Liver (tissue), 9 donors: ENCODE measurements around the gene ZNRF3. TPM values are rescaled to one million over a fixed set of nuclear protein-coding genes. Genes with fewer than 3 reads are reported as not detected.

Source experiments
- DNase-seq: peaks from one replicate; pipeline ENCODE4 v3.0.0-alpha.2; 2017; ENCODE audit warnings: low spot score
- H3K27ac ChIP-seq, 2 donors: one replicate each; pipeline ENCODE4 v1.7.0; 2013; ENCODE audit warnings: inconsistent platforms in 2 of 2, low read length in 2 of 2, control low read depth in 1 of 2, low read depth in 1 of 2, mild to moderate bottlenecking in 1 of 2
- H3K27me3 ChIP-seq, 4 donors: one replicate each; pipeline versions ENCODE4 v1.6.1 to v1.7.0; 2013; ENCODE audit warnings: low read length in 3 of 4, inconsistent platforms in 1 of 4, mild to moderate bottlenecking in 1 of 4, moderate library complexity in 1 of 4; ENCODE audit not compliant: control insufficient read depth in 4 of 4, insufficient read depth in 4 of 4
- H3K36me3 ChIP-seq, 4 donors: one replicate each; pipeline versions ENCODE4 v1.6.1 to v1.7.0; 2013; ENCODE audit warnings: low read length in 3 of 4, mild to moderate bottlenecking in 3 of 4, low read depth in 1 of 4, moderate library complexity in 1 of 4; ENCODE audit not compliant: control insufficient read depth in 4 of 4, insufficient read depth in 3 of 4
- H3K4me1 ChIP-seq, 4 donors: one replicate each; pipeline versions ENCODE4 v1.6.1 to v1.7.0; 2013; ENCODE audit warnings: low read length in 3 of 4, mild to moderate bottlenecking in 3 of 4, moderate library complexity in 1 of 4; ENCODE audit not compliant: control insufficient read depth in 4 of 4, insufficient read depth in 4 of 4
- H3K4me3 ChIP-seq, 3 donors: one replicate each; pipeline versions ENCODE4 v1.6.1 to v1.7.0; 2013; ENCODE audit warnings: low read length in 3 of 3, control low read depth in 1 of 3, low read depth in 1 of 3, mild to moderate bottlenecking in 1 of 3
- H3K9ac ChIP-seq, 2 donors: one replicate each; pipeline ENCODE4 v1.7.0; 2013; ENCODE audit warnings: low read length in 2 of 2, mild to moderate bottlenecking in 2 of 2, moderate library complexity in 2 of 2, control low read depth in 1 of 2, low read depth in 1 of 2
- H3K9me3 ChIP-seq, 4 donors: one replicate each; pipeline versions ENCODE4 v1.6.1 to v1.7.0; 2013; ENCODE audit warnings: low read length in 3 of 4; ENCODE audit not compliant: control insufficient read depth in 4 of 4
- EGR1 ChIP-seq, 2 donors: IDR thresholded peaks; 2 replicates each; pipeline ENCODE4 v1.6.1; 2016 to 2018; ENCODE audit warnings: antibody characterized with exemption in 2 of 2, low read depth in 2 of 2
- FOXA1 ChIP-seq: IDR thresholded peaks from 2 replicates; pipeline ENCODE4 v1.6.1; 2016; ENCODE audit warnings: antibody characterized with exemption
- FOXA2 ChIP-seq: IDR thresholded peaks from 2 replicates; pipeline ENCODE4 v1.6.1; 2016; ENCODE audit warnings: antibody characterized with exemption
- GABPA ChIP-seq, 2 donors: IDR thresholded peaks in 1 of 2; conservative IDR thresholded peaks in 1 of 2; 2 replicates each; pipeline ENCODE4 v1.6.1; 2016; ENCODE audit warnings: antibody characterized with exemption in 2 of 2, mild to moderate bottlenecking in 1 of 2, moderate library complexity in 1 of 2
- HNF4A ChIP-seq, 2 donors: conservative IDR thresholded peaks; 2 replicates each; pipeline ENCODE4 v1.6.1; 2016; ENCODE audit warnings: antibody characterized with exemption in 2 of 2, mild to moderate bottlenecking in 2 of 2
- HNF4G ChIP-seq: IDR thresholded peaks from 2 replicates; pipeline ENCODE4 v1.6.1; 2016; ENCODE audit warnings: antibody characterized with exemption
- JUND ChIP-seq, 2 donors: IDR thresholded peaks; 2 replicates each; pipeline ENCODE4 v1.6.1; 2016; ENCODE audit warnings: antibody characterized with exemption in 2 of 2
- NR2F2 ChIP-seq: IDR thresholded peaks from 2 replicates; pipeline ENCODE4 v1.6.1; 2016; ENCODE audit warnings: antibody characterized with exemption
- RAD21 ChIP-seq, 2 donors: IDR thresholded peaks; 2 replicates each; pipeline ENCODE4 v1.6.1; 2016; ENCODE audit warnings: antibody characterized with exemption in 2 of 2, mild to moderate bottlenecking in 2 of 2
- RXRA ChIP-seq, 2 donors: IDR thresholded peaks; 2 replicates each; pipeline ENCODE4 v1.6.1; 2017 to 2018; ENCODE audit warnings: antibody characterized with exemption in 2 of 2, mild to moderate bottlenecking in 1 of 2
- SP1 ChIP-seq: IDR thresholded peaks from 2 replicates; pipeline ENCODE4 v1.6.1; 2018; ENCODE audit warnings: antibody characterized with exemption, mild to moderate bottlenecking
- TAF1 ChIP-seq: conservative IDR thresholded peaks from 2 replicates; pipeline ENCODE4 v1.6.1; 2016; ENCODE audit warnings: antibody characterized with exemption, mild to moderate bottlenecking
- YY1 ChIP-seq: IDR thresholded peaks from 2 replicates; pipeline ENCODE4 v1.6.1; 2016; ENCODE audit warnings: antibody characterized with exemption, mild to moderate bottlenecking
- WGBS: extraction: QIAGEN DNeasy Blood & Tissue Kit; methylation state at CpG from one replicate; pipeline ENCODE4 v1.1.7; 2013; 5-methylcytosine and 5-hydroxymethylcytosine counted together
- polyA plus RNA-seq, 2 donors: library from polyadenylated mRNA; stranded (reverse) in 1 of 2; unstranded in 1 of 2; fragments of 200-250 nt in 1 of 2; fragments of >200 nt in 1 of 2; fragmentation: Nextera tagmentation in 1 of 2; extraction: Ambion mirVana in 1 of 2; gene quantifications; one replicate each; pipeline versions ENCODE4 v1.2.1 to v1.2.3, GENCODE V29; 2013 to 2015
- total RNA-seq, 2 donors: library from RNA; depleted of rRNA; stranded (reverse); fragments of >200 nt; gene quantifications; one replicate each; pipeline ENCODE4 v1.2.3, GENCODE V29; 2014
- TF ChIP-seq, protein P1 (sequence below): IDR thresholded peaks from 2 replicates; pipeline ENCODE4 v1.6.1; 2016; ENCODE audit warnings: antibody characterized with exemption
- TF ChIP-seq, protein P2 (sequence below): IDR thresholded peaks from 2 replicates; pipeline ENCODE4 v1.6.1; 2016; ENCODE audit warnings: antibody characterized with exemption
- TF ChIP-seq, protein P3 (sequence below): fragments of 150-350 bp; IDR thresholded peaks from 2 replicates; pipeline ENCODE4 v1.5.1; 2017; ENCODE audit warnings: improper control_type of control experiment, low read depth, low read length; ENCODE audit not compliant: missing input control
- TF ChIP-seq, protein P4 (sequence below): IDR thresholded peaks from 2 replicates; pipeline ENCODE4 v1.6.1; 2016; ENCODE audit warnings: antibody characterized with exemption
- TF ChIP-seq, protein P5 (sequence below): IDR thresholded peaks from 2 replicates; pipeline ENCODE4 v1.6.1; 2016; ENCODE audit warnings: antibody characterized with exemption, mild to moderate bottlenecking
- donor health status: healthy.
- donor health status: healthy.
- donor health status: healthy.
- donor health status: healthy.
- donor health status: healthy.

Gene ZNRF3
- total and polyA plus RNA-seq, 4 donors: 2.2 to 5.9 (median 4.7) TPM

DNA sequence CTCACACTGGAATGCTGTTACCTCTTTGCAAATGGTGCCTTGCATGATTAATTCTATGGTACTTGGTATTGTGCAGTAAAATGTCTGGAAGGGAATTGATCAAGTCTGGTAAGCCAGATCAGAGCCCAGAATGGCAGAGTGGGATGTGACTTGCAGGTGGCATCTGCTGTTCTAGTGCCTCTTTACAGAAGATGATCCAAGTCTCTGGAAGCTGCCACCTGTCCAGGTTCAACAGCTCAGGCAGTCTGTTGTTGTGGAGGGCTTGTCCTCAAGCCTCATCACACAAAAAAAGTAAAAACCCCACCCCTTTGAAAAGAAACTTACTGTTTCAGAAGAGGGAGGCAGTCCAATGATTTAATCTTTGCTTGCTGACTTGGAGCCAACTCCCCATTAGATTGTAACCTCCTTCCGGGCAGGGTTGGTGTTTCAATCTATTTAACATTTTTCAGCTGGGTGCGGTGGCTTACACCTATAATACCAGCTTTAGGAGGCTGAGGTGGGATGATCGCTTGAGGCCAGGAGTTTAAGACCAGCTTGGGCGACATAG is 17.1 kb downstream of the ZNRF3 start:
- DNase-seq: no peak
- no peaks in the 10 kb centered on the region for H3K36me3 ChIP-seq
- WGBS: 91% methylated on average over 4 of the region's 4 CpGs
- no peak overlapping the region for H3K27ac ChIP-seq
- H3K27me3 ChIP-seq: no peaks in the 10 kb centered on the region
- H3K9me3 ChIP-seq: no peaks in the 10 kb centered on the region
- H3K4me3 ChIP-seq: no peak overlapping the region
- TF ChIP-seq GABPA (IDR thresholded peaks at IDR 0.05 in 1 of 2, conservative IDR thresholded peaks at IDR 0.05 in 1 of 2) (no peak), HNF4G (no peak), FOXA1 (no peak), JUND (IDR thresholded peaks at IDR 0.05) (no peak), TAF1 (no peak), RAD21 (IDR thresholded peaks at IDR 0.05) (no peak), EGR1 (IDR thresholded peaks at IDR 0.05; ENCODE audit: low read depth in 2 of 2) (no peak), FOXA2 (no peak), NR2F2 (no peak), YY1 (no peak), HNF4A (conservative IDR thresholded peaks at IDR 0.05) (no peak), RXRA (IDR thresholded peaks at IDR 0.05) (no peak), SP1 (no peak)
- TF ChIP-seq, protein P1, sequence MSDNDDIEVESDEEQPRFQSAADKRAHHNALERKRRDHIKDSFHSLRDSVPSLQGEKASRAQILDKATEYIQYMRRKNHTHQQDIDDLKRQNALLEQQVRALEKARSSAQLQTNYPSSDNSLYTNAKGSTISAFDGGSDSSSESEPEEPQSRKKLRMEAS: no peak
- TF ChIP-seq, protein P2, sequence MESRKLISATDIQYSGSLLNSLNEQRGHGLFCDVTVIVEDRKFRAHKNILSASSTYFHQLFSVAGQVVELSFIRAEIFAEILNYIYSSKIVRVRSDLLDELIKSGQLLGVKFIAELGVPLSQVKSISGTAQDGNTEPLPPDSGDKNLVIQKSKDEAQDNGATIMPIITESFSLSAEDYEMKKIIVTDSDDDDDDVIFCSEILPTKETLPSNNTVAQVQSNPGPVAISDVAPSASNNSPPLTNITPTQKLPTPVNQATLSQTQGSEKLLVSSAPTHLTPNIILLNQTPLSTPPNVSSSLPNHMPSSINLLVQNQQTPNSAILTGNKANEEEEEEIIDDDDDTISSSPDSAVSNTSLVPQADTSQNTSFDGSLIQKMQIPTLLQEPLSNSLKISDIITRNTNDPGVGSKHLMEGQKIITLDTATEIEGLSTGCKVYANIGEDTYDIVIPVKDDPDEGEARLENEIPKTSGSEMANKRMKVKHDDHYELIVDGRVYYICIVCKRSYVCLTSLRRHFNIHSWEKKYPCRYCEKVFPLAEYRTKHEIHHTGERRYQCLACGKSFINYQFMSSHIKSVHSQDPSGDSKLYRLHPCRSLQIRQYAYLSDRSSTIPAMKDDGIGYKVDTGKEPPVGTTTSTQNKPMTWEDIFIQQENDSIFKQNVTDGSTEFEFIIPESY: no peak
- TF ChIP-seq, protein P3, sequence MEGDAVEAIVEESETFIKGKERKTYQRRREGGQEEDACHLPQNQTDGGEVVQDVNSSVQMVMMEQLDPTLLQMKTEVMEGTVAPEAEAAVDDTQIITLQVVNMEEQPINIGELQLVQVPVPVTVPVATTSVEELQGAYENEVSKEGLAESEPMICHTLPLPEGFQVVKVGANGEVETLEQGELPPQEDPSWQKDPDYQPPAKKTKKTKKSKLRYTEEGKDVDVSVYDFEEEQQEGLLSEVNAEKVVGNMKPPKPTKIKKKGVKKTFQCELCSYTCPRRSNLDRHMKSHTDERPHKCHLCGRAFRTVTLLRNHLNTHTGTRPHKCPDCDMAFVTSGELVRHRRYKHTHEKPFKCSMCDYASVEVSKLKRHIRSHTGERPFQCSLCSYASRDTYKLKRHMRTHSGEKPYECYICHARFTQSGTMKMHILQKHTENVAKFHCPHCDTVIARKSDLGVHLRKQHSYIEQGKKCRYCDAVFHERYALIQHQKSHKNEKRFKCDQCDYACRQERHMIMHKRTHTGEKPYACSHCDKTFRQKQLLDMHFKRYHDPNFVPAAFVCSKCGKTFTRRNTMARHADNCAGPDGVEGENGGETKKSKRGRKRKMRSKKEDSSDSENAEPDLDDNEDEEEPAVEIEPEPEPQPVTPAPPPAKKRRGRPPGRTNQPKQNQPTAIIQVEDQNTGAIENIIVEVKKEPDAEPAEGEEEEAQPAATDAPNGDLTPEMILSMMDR: no peak
- TF ChIP-seq, protein P4, sequence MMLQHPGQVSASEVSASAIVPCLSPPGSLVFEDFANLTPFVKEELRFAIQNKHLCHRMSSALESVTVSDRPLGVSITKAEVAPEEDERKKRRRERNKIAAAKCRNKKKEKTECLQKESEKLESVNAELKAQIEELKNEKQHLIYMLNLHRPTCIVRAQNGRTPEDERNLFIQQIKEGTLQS: no peak
- TF ChIP-seq, protein P5, sequence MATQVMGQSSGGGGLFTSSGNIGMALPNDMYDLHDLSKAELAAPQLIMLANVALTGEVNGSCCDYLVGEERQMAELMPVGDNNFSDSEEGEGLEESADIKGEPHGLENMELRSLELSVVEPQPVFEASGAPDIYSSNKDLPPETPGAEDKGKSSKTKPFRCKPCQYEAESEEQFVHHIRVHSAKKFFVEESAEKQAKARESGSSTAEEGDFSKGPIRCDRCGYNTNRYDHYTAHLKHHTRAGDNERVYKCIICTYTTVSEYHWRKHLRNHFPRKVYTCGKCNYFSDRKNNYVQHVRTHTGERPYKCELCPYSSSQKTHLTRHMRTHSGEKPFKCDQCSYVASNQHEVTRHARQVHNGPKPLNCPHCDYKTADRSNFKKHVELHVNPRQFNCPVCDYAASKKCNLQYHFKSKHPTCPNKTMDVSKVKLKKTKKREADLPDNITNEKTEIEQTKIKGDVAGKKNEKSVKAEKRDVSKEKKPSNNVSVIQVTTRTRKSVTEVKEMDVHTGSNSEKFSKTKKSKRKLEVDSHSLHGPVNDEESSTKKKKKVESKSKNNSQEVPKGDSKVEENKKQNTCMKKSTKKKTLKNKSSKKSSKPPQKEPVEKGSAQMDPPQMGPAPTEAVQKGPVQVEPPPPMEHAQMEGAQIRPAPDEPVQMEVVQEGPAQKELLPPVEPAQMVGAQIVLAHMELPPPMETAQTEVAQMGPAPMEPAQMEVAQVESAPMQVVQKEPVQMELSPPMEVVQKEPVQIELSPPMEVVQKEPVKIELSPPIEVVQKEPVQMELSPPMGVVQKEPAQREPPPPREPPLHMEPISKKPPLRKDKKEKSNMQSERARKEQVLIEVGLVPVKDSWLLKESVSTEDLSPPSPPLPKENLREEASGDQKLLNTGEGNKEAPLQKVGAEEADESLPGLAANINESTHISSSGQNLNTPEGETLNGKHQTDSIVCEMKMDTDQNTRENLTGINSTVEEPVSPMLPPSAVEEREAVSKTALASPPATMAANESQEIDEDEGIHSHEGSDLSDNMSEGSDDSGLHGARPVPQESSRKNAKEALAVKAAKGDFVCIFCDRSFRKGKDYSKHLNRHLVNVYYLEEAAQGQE: no peak
- H3K4me1 ChIP-seq: peaks cover 2 to 32% (median 21%) of the 10 kb centered on the region in 4 donors
- no peak overlapping the region for H3K9ac ChIP-seq
